HEK293 (cell line): ENCODE measurements around the gene SMPDL3A.

Experiments used
- CTCF ChIA-PET: fragments of 350-600 bp; formaldehyde crosslinking; extraction: SDS; loops from one replicate; lab custom pipeline; 2021; ENCODE audit warnings: antibody characterized with exemption; lab: Yijun Ruan, JAX
- POLR2A ChIA-PET: fragments of 300-600 bp; formaldehyde crosslinking; extraction: SDS; loops from one replicate; lab custom pipeline; 2020; ENCODE audit warnings: antibody characterized with exemption, inconsistent platforms; lab: Yijun Ruan, JAX
- H3K27ac ChIP-seq: fragments of 200-500 bp; sonication (Bioruptor generic); 2 replicates; pipeline ENCODE4 v1.5.1; 2014; ENCODE audit warnings: low read depth, low read length, control low read depth, inconsistent platforms; ENCODE audit errors: extremely low read depth
- H3K36me3 ChIP-seq, 2 experiments: fragments of 200-500 bp in 1 of 2; sonication (Bioruptor generic) in 1 of 2; 1 replicate in 1 of 2; 2 replicates in 1 of 2; pipeline ENCODE4 v1.5.1; 2014 to 2017; ENCODE audit warnings: inconsistent platforms in 2 of 2, low read length in 2 of 2; ENCODE audit not compliant: control insufficient read depth in 2 of 2, insufficient read depth in 1 of 2
- H3K4me1 ChIP-seq: fragments of 200-500 bp; sonication (Bioruptor generic); 2 replicates; pipeline ENCODE4 v1.5.1; 2014; ENCODE audit warnings: mild to moderate bottlenecking, low read length, inconsistent platforms; ENCODE audit not compliant: control insufficient read depth, insufficient read depth
- H3K4me3 ChIP-seq: 2 replicates; pipeline ENCODE4 v1.5.1; 2011; ENCODE audit warnings: low read depth, mild to moderate bottlenecking, control low read depth, low read length, moderate library complexity
- H3K9me3 ChIP-seq: fragments of 200-500 bp; sonication (Bioruptor generic); 2 replicates; pipeline ENCODE4 v1.5.1; 2014; ENCODE audit warnings: low read depth, low read length, inconsistent platforms; ENCODE audit not compliant: control insufficient read depth, insufficient read depth
- BCL11B ChIP-seq: fragments of 450-650 bp; formaldehyde crosslinking; IDR thresholded peaks from 2 replicates; pipeline ENCODE4 v1.5.1; 2016; ENCODE audit warnings: low read depth, missing biosample characterization, missing genetic modification characterization
- GLIS1 ChIP-seq: fragments of 450-650 bp; formaldehyde crosslinking; IDR thresholded peaks from 2 replicates; pipeline ENCODE4 v1.5.1; 2016; ENCODE audit warnings: missing biosample characterization, missing genetic modification characterization
- HOXD13 ChIP-seq: sonication (generic); formaldehyde crosslinking; IDR thresholded peaks from 2 replicates; pipeline ENCODE4 v1.8.0; 2022; ENCODE audit warnings: missing genetic modification reagents, borderline replicate concordance
- RBAK ChIP-seq: fragments of 450-650 bp; formaldehyde crosslinking; IDR thresholded peaks from 2 replicates; pipeline ENCODE4 v1.5.1; 2016; ENCODE audit warnings: missing biosample characterization, missing genetic modification characterization
- TRIM28 ChIP-seq: IDR thresholded peaks from 2 replicates; pipeline ENCODE4 v1.6.1; 2011; ENCODE audit warnings: low read length, control low read depth, borderline replicate concordance
- ZBTB11 ChIP-seq: fragments of 450-650 bp; formaldehyde crosslinking; conservative IDR thresholded peaks from 2 replicates; pipeline ENCODE4 v1.5.1; 2016; ENCODE audit warnings: low read depth, missing biosample characterization, missing genetic modification characterization
- ZNF155 ChIP-seq: fragments of 450-650 bp; formaldehyde crosslinking; IDR thresholded peaks from 2 replicates; pipeline ENCODE4 v1.5.1; 2016; ENCODE audit warnings: missing biosample characterization, missing genetic modification characterization
- ZNF211 ChIP-seq: fragments of 450-650 bp; formaldehyde crosslinking; IDR thresholded peaks from 2 replicates; pipeline ENCODE4 v1.5.1; 2016; ENCODE audit warnings: low read depth, missing biosample characterization, missing genetic modification characterization
- ZNF302 ChIP-seq: fragments of 450-650 bp; formaldehyde crosslinking; IDR thresholded peaks from 2 replicates; pipeline ENCODE4 v1.5.1; 2016; ENCODE audit warnings: missing biosample characterization, missing genetic modification characterization, low read depth
- ZNF311 ChIP-seq: fragments of 450-650 bp; formaldehyde crosslinking; IDR thresholded peaks from 2 replicates; pipeline ENCODE4 v1.5.1; 2017; ENCODE audit warnings: missing biosample characterization, missing genetic modification characterization, borderline replicate concordance
- ZNF354C ChIP-seq: fragments of 450-650 bp; formaldehyde crosslinking; IDR thresholded peaks from 2 replicates; pipeline ENCODE4 v1.5.1; 2016; ENCODE audit warnings: missing biosample characterization, missing genetic modification characterization, low read depth, borderline replicate concordance
- ZNF366 ChIP-seq: fragments of 450-650 bp; formaldehyde crosslinking; conservative IDR thresholded peaks from 2 replicates; pipeline ENCODE4 v1.5.1; 2016; ENCODE audit warnings: missing biosample characterization, missing genetic modification characterization
- ZNF426 ChIP-seq: fragments of 450-650 bp; formaldehyde crosslinking; IDR thresholded peaks from 2 replicates; pipeline ENCODE4 v1.5.1; 2017; ENCODE audit warnings: missing biosample characterization, missing genetic modification characterization, mild to moderate bottlenecking, inconsistent platforms, moderate library complexity
- ZNF449 ChIP-seq: fragments of 450-650 bp; formaldehyde crosslinking; IDR thresholded peaks from 2 replicates; pipeline ENCODE4 v1.5.1; 2017; ENCODE audit warnings: missing biosample characterization, mild to moderate bottlenecking, missing genetic modification characterization, moderate library complexity
- ZNF514 ChIP-seq: fragments of 450-650 bp; formaldehyde crosslinking; IDR thresholded peaks from 2 replicates; pipeline ENCODE4 v1.5.1; 2016; ENCODE audit warnings: missing biosample characterization, missing genetic modification characterization
- ZNF549 ChIP-seq: fragments of 450-650 bp; IDR thresholded peaks from 2 replicates; pipeline ENCODE4 v1.5.1; 2018; ENCODE audit warnings: missing biosample characterization, missing genetic modification characterization, mild to moderate bottlenecking, inconsistent platforms, moderate library complexity
- ZNF560 ChIP-seq: fragments of 450-650 bp; formaldehyde crosslinking; IDR thresholded peaks from 2 replicates; pipeline ENCODE4 v1.5.1; 2017; ENCODE audit warnings: missing biosample characterization, missing genetic modification characterization, borderline replicate concordance
- ZNF677 ChIP-seq: fragments of 450-650 bp; IDR thresholded peaks from 2 replicates; pipeline ENCODE4 v1.5.0; 2018; ENCODE audit warnings: missing biosample characterization, mild to moderate bottlenecking, missing genetic modification characterization, moderate library complexity
- ZNF791 ChIP-seq: fragments of 450-650 bp; formaldehyde crosslinking; IDR thresholded peaks from 2 replicates; pipeline ENCODE4 v1.5.1; 2016; ENCODE audit warnings: missing biosample characterization, missing genetic modification characterization
- ZSCAN23 ChIP-seq: fragments of 450-650 bp; formaldehyde crosslinking; IDR thresholded peaks from 2 replicates; pipeline ENCODE4 v1.5.1; 2016; ENCODE audit warnings: missing biosample characterization, missing genetic modification characterization

SMPDL3A gene

GRCh38 chr6:122790028-122790422, 967 bp downstream of the SMPDL3A start:
- Histone ChIP-seq H3K27ac (peak overlapping the region; percentile 78; the same call in 1 of the 2 replicates), H3K36me3 (no peaks in the 10 kb centered on the region), H3K9me3 (no peaks in the 10 kb centered on the region), H3K4me3 (peak overlapping the region; percentile 66), H3K4me1 (peaks cover 12% of the 10 kb centered on the region)
- CTCF ChIA-PET: interaction anchor here (1.1 to 3.6 kb wide), 9 partner anchors 8 to 299 kb away, joined by 3 to 24 read pairs (median 6); no protein-coding TSS in a partner anchor
- TF ChIP-seq HOXD13 (CRISPR knock-in tag): no peak
- no peak for TF ChIP-seq ZNF560 (tag by site-specific recombination)
- no peak for TF ChIP-seq ZNF155 (tag by site-specific recombination)
- TF ChIP-seq ZNF791 (tag by site-specific recombination): no peak
- TF ChIP-seq ZNF211 (tag by site-specific recombination): no peak
- no peak for TF ChIP-seq ZNF549 (tag by site-specific recombination)
- TF ChIP-seq ZNF677 (tag by site-specific recombination): no peak
- no peak for TF ChIP-seq ZNF354C (tag by site-specific recombination)
- no peak for TF ChIP-seq ZNF426 (tag by site-specific recombination)
- 0 out of 2 replicates have a peak, but pooled peaks have one; percentile 58 for TF ChIP-seq ZBTB11 (tag by site-specific recombination)
- TF ChIP-seq ZSCAN23: no peak
- no peak for TF ChIP-seq ZNF302 (tag by site-specific recombination)
- no peak for TF ChIP-seq ZNF514 (tag by site-specific recombination)
- TF ChIP-seq BCL11B (tag by site-specific recombination): no peak
- TF ChIP-seq ZNF366 (tag by site-specific recombination): no peak
- TF ChIP-seq TRIM28: peak; percentile 4; the same call in 1 of the 2 replicates
- TF ChIP-seq GLIS1 (tag by site-specific recombination): no peak
- TF ChIP-seq RBAK: no peak
- no peak for TF ChIP-seq ZNF311 (tag by site-specific recombination)
- peak; percentile 75; the same call in 1 of the 2 replicates for TF ChIP-seq ZNF449 (tag by site-specific recombination)
- POLR2A ChIA-PET: interaction anchor here (0.6 to 1.8 kb wide), 8 partner anchors 11 to 319 kb away, joined by 3 to 6 read pairs (median 4); partner anchors contain the start of gene SERINC1
